Fibroblast of lung (primary cell): ENCODE data around the gene TAS2R60. TPM values are rescaled to one million over a fixed set of nuclear protein-coding genes. Genes with fewer than 3 reads are reported as not detected.
A peak's percentile ranks its signal among the peaks of the same experiment; 100 is the strongest.

Experiments used
- DNase-seq, 2 donors: peaks; one replicate each; pipeline versions ENCODE4 v3.0.0 to v3.0.0-alpha.2; 2010; ENCODE audit warnings: low read depth in 2 of 2
- H2AFZ ChIP-seq: 2 replicates; pipeline ENCODE4 v1.5.1; 2012; ENCODE audit warnings: low read length, control low read depth, inconsistent platforms
- H3K27ac ChIP-seq: 2 replicates; pipeline ENCODE4 v1.5.1; 2011; ENCODE audit warnings: low read length, control low read depth; ENCODE audit not compliant: insufficient read depth
- H3K27me3 ChIP-seq: 2 replicates; pipeline ENCODE4 v1.5.1; 2011; ENCODE audit warnings: mild to moderate bottlenecking, low read length; ENCODE audit not compliant: control insufficient read depth, insufficient read depth
- H3K36me3 ChIP-seq: 2 replicates; pipeline ENCODE4 v1.5.1; 2011; ENCODE audit warnings: low read length; ENCODE audit not compliant: control insufficient read depth, insufficient read depth
- H3K4me1 ChIP-seq: 2 replicates; pipeline ENCODE4 v1.5.1; 2011; ENCODE audit warnings: low read length; ENCODE audit not compliant: control insufficient read depth, insufficient read depth; ENCODE audit errors: extremely low read depth
- H3K4me2 ChIP-seq: 2 replicates; pipeline ENCODE4 v1.5.1; 2011; ENCODE audit warnings: low read length, control low read depth; ENCODE audit not compliant: insufficient read depth; ENCODE audit errors: extremely low read depth
- H3K4me3 ChIP-seq, 4 experiments: fragments of 200-600 bp in 1 of 4; sonication (generic) in 1 of 4; replicated peaks in 1 of 4; 2 replicates each; pipeline ENCODE4 v1.5.1; 2011 to 2016; ENCODE audit warnings: low read length in 4 of 4, low read depth in 3 of 4, mild to moderate bottlenecking in 3 of 4, control low read depth in 2 of 4, inconsistent platforms in 1 of 4, mixed read lengths in 1 of 4; ENCODE audit not compliant: insufficient read depth in 1 of 4; ENCODE audit errors: control extremely low read depth in 1 of 4
- H3K79me2 ChIP-seq: 2 replicates; pipeline ENCODE4 v1.5.1; 2012; ENCODE audit warnings: mild to moderate bottlenecking, low read length, inconsistent platforms; ENCODE audit not compliant: control insufficient read depth, insufficient read depth
- H3K9ac ChIP-seq: 2 replicates; pipeline ENCODE4 v1.5.1; 2011; ENCODE audit warnings: mild to moderate bottlenecking, low read length, control low read depth; ENCODE audit not compliant: insufficient read depth
- H3K9me3 ChIP-seq: 2 replicates; pipeline ENCODE4 v1.5.1; 2012; ENCODE audit warnings: low read depth, low read length; ENCODE audit not compliant: control insufficient read depth, insufficient read depth
- H4K20me1 ChIP-seq: 2 replicates; pipeline ENCODE4 v1.5.1; 2011; ENCODE audit warnings: low read length; ENCODE audit not compliant: control insufficient read depth, insufficient read depth; ENCODE audit errors: extremely low read depth
- CTCF ChIP-seq, 2 donors: IDR thresholded peaks in 1 of 2; conservative IDR thresholded peaks in 1 of 2; 1 replicate in 1 of 2; 2 replicates in 1 of 2; pipeline ENCODE4 v1.5.1; 2011 to 2012; ENCODE audit warnings: low read length in 2 of 2, control low read depth in 1 of 2, inconsistent platforms in 1 of 2, low read depth in 1 of 2, mild to moderate bottlenecking in 1 of 2
- EZH2 ChIP-seq: IDR thresholded peaks from 2 replicates; pipeline ENCODE4 v1.5.1; 2012; ENCODE audit warnings: low read length, control low read depth, mild to moderate bottlenecking; ENCODE audit errors: missing control alignments
- polyA plus RNA-seq, 2 donors: library from polyadenylated mRNA; depleted of rRNA in 1 of 2; stranded (reverse) in 1 of 2; unstranded in 1 of 2; fragments of >200 nt; gene quantifications; 2 replicates each; pipeline ENCODE4 v1.2.1, GENCODE V29; 2011 to 2012; ENCODE audit warnings: missing spikeins in 1 of 2
- total RNA-seq: library from RNA; depleted of rRNA; stranded (reverse); fragments of >200 nt; gene quantifications from 2 replicates; pipeline ENCODE4 v1.2.1, GENCODE V29; 2014

TAS2R60 gene
- total and polyA plus RNA-seq, 2 donors (not counting 1 experiment from before 2014, with no cell fraction given), result not detected

- H3K27ac ChIP-seq, result no peak overlapping the region
- peak in 1 of 2 donors; percentile 72 for DNase-seq
- TF ChIP-seq EZH2, result no peak
- TF ChIP-seq CTCF (conservative IDR thresholded peaks at IDR 0.05 in 1 of 2, IDR thresholded peaks at IDR 0.05 in 1 of 2; ENCODE audit: low read depth in 1 of 2, low read length in 2 of 2), result no peak
Measured at GRCh38 chr7:143415742-143416397, 27.4 kb upstream of the TAS2R60 start.

GRCh38 chr7:143416565-143417149 lies 26.6 kb upstream of the TAS2R60 start:
- Histone ChIP-seq H4K20me1 (no peaks in the 10 kb centered on the region), H3K27ac (no peak overlapping the region), H3K79me2 (no peaks in the 10 kb centered on the region), H3K36me3 (no peaks in the 10 kb centered on the region), H3K4me2 (no peak overlapping the region), H3K27me3 (no peaks in the 10 kb centered on the region), H2AFZ (no peak overlapping the region), H3K4me1 (no peaks in the 10 kb centered on the region), H3K9me3 (no peaks in the 10 kb centered on the region), H3K9ac (no peak overlapping the region), H3K4me3 (no peak overlapping the region)
- peak; percentile 72 to 78 for TF ChIP-seq CTCF (conservative IDR thresholded peaks at IDR 0.05 in 1 of 2, IDR thresholded peaks at IDR 0.05 in 1 of 2; ENCODE audit: low read depth in 1 of 2, low read length in 2 of 2)
- no peak for TF ChIP-seq EZH2
- peak; percentile 23 to 73 for DNase-seq

More at GRCh38 chr7:143415742-143416397, 27.4 kb upstream of the TAS2R60 start:
- H3K4me2 ChIP-seq, result no peak overlapping the region
- no peak overlapping the region for H3K9ac ChIP-seq
- no peaks in the 10 kb centered on the region for H3K9me3 ChIP-seq
- H3K4me3 ChIP-seq, result no peak overlapping the region
- no peaks in the 10 kb centered on the region for H3K4me1 ChIP-seq
- H4K20me1 ChIP-seq, result no peaks in the 10 kb centered on the region
- H3K27me3 ChIP-seq, result no peaks in the 10 kb centered on the region
- no peaks in the 10 kb centered on the region for H3K36me3 ChIP-seq
- H3K79me2 ChIP-seq, result no peaks in the 10 kb centered on the region
- H2AFZ ChIP-seq, result no peak overlapping the region

GRCh38 chr7:143417734-143418383 lies 25.4 kb upstream of the TAS2R60 start:
- no peak overlapping the region for H3K27ac ChIP-seq
- no peak for TF ChIP-seq EZH2
- no peak for TF ChIP-seq CTCF (conservative IDR thresholded peaks at IDR 0.05 in 1 of 2, IDR thresholded peaks at IDR 0.05 in 1 of 2; ENCODE audit: low read depth in 1 of 2, low read length in 2 of 2)
- H3K27me3 ChIP-seq, result no peaks in the 10 kb centered on the region
- H3K79me2 ChIP-seq, result no peaks in the 10 kb centered on the region
- no peak overlapping the region for H3K4me2 ChIP-seq
- peak overlapping the region; percentile 39 for H2AFZ ChIP-seq
- no peak for DNase-seq
- no peak overlapping the region for H3K4me3 ChIP-seq
- no peaks in the 10 kb centered on the region for H4K20me1 ChIP-seq
- H3K9me3 ChIP-seq, result no peaks in the 10 kb centered on the region
- H3K36me3 ChIP-seq, result no peaks in the 10 kb centered on the region
- no peak overlapping the region for H3K9ac ChIP-seq
- no peaks in the 10 kb centered on the region for H3K4me1 ChIP-seq
